IPS-11a (cell line): ENCODE measurements around the gene EIF4EBP2.

ENCODE experiments used
- H3K4me3 ChIP-seq: one replicate; pipeline ENCODE4 v1.5.1; 2013; ENCODE audit warnings: low read depth, low read length, control low read depth

Gene EIF4EBP2, protein sequence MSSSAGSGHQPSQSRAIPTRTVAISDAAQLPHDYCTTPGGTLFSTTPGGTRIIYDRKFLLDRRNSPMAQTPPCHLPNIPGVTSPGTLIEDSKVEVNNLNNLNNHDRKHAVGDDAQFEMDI

GRCh38 chr10:70404036-70404786 is at the start of gene EIF4EBP2:
Gene EIF4EBP2 (plus strand): TSS chr10:70404145. CDS start chr10:70404402, 257 bp downstream.
- peak within 1 kb of the TSS; percentile 88 for H3K4me3 ChIP-seq

DNA sequence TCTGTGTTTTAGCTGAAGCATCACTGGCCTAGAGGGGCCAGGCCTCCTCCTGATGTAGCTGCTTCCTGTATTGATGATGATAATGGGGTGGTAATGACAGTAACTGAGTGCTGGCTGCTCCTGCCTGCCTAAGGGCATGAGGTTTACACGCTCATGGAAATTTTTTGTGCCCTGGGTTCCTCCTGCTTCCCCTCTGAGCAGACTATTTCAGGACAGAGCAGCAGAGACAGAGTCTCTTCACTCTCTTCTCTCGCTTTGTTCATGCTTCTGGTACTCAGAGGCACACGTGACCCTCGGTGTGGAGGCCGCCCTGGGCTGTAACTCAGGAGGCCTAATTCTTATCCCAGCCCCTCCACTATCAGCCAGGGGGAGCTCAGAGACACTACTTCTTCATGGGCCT is 49.4 kb upstream of the EIF4EBP2 start:
- no peak overlapping the region for H3K4me3 ChIP-seq

DNA sequence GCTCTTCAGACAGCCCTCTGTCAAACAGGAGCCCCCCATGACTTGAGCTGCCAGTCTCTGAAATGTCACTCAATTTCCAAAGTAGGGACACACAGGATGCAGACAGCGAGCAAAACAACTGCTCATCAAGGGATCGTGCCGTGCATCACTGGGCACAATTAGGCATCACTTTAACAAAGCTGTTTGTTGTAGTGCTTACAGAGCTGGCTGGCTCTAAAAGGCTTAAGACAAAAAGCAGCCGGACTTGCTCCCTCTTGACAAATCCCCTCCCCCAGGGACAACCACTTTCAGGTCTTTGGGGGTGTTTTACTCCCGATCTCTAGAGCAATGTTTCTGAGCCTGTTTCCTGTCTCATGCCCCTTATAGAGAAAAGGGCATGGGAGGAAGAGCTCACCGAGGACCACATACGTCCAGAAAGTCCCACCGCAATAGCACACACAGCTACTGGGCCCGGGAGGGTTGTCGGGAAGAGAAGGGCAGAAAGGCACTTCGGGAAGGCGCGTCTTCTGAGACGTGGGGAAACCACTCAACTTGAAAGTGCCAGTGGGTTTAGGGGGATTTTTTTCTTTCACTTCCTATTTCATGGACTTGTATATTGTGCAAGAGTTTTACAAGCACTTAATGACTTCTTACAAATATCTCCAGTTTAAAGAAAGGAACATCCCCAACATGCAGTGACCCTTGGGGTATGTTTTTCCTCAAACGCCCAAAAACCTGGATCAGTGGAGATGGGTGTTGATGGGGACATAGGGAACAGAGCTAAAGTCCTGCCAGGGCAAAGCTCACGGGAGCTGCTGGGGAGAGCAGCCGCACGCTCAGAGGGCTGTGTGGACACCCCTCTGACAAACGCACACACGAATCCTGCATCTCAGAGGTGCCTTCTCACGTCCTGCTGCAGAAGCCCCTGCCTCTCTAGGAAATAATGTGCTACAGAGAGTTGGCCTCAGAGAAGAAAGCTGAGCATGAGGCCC is 48.6 kb upstream of the EIF4EBP2 start:
- no peak overlapping the region for H3K4me3 ChIP-seq

DNA sequence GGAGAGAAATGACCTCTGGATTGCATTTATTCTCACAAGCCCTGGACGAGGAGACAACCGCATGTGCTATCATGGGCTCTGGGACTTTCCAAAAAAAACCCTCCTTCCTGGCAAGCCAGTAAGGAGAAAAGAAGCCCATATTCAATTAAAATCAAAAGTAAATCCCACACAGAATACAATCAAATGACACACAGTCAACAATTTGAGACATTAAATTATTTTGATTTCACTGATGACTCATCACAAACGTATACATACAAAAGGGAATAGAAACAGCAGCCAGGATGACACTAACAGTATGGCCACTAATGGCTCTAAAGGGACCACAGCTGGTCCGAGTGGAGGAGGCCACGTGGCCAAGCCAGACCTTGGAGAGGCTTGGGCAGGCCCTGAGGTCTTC is 46.4 kb upstream of the EIF4EBP2 start:
- no peak overlapping the region for H3K4me3 ChIP-seq

DNA sequence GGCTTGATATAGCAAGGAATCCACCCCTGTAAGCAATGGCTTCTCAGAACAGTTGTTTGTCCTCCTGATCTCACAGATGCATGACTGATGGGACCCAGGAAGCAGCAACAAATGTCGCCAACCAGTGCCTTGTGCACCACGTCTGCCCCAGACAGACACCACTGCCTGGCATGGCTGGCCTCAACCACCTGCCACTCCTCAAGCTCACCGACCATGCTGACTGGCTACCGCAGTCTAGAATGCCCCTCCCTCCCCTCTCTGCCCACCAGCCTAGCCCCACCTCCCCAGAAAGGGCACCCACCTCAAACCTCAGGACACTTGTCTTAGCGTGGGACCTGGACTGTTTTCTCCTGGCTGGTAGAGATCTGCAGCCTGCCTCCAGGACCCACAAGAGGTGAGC is 45.5 kb upstream of the EIF4EBP2 start:
- no peak overlapping the region for H3K4me3 ChIP-seq

- no peak overlapping the region for H3K4me3 ChIP-seq
These were observed 44.9 kb upstream of the EIF4EBP2 start for GRCh38 chr10:70359017-70359550.

GRCh38 chr10:70360215-70360614 is 43.7 kb upstream of the EIF4EBP2 start:
- H3K4me3 ChIP-seq, result no peak overlapping the region

- no peak overlapping the region for H3K4me3 ChIP-seq
These were observed 41.6 kb upstream of the EIF4EBP2 start for GRCh38 chr10:70362328-70362727.

DNA sequence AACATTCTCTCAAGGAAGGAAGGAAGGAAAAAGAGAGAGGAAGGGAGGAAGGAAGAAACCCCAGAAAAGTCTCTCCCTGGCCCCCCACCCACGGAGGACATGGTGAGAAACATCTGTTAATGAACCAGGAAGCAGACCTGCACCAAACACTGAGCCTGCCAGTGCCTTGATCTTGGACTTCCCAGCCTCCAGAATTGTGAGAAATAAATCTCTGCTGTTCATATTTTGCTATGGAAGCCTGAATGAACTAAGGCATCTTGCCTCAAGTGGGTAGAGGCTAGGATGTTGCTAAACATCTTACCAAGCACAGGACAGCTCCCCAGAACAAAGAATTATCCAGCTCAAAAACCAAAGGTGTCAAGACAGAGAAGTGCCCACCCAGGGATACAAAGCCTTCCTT is 40.7 kb upstream of the EIF4EBP2 start:
- H3K4me3 ChIP-seq, result no peak overlapping the region

- no peak overlapping the region for H3K4me3 ChIP-seq
These were observed 39.8 kb upstream of the EIF4EBP2 start for GRCh38 chr10:70363971-70364771.

GRCh38 chr10:70364772-70365091 is 39.2 kb upstream of the EIF4EBP2 start:
- no peak overlapping the region for H3K4me3 ChIP-seq

- H3K4me3 ChIP-seq, result no peak overlapping the region
These were observed 36.6 kb upstream of the EIF4EBP2 start for GRCh38 chr10:70367195-70367796.

GRCh38 chr10:70368774-70369482 is 35.0 kb upstream of the EIF4EBP2 start:
- H3K4me3 ChIP-seq, result no peak overlapping the region

- H3K4me3 ChIP-seq, result no peak overlapping the region
These were observed 34.4 kb upstream of the EIF4EBP2 start for GRCh38 chr10:70369498-70370018.

DNA sequence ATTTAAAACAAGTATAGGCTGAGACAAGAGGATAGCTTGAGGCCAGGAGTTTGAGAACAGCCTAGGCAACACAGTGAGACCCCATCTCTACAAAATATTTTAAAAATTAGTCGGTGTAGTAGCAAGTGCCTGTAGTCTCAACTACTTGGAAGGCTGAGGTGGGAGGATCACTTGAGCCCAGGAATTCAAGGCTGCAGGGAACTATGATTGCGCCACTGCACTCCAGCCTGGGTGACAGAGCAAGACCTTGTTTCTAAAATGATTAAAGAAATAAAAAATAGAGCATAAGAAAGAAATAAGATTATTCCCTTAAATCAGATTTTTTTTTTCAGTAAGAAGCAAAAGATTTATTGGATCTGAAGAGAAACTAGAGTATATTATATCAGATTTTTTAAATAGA is 33.2 kb upstream of the EIF4EBP2 start:
- no peak overlapping the region for H3K4me3 ChIP-seq

GRCh38 chr10:70371846-70372245 is 32.1 kb upstream of the EIF4EBP2 start:
- H3K4me3 ChIP-seq, result no peak overlapping the region

- H3K4me3 ChIP-seq, result no peak overlapping the region
These were observed 28.9 kb upstream of the EIF4EBP2 start for GRCh38 chr10:70374775-70375614.
